Nephron (organoid): ENCODE results near the gene INSL3.
"Not testable (repeated sequence)": the region's sequence is repeated elsewhere in the genome, so short reads cannot be mapped to it uniquely, and the experiment has no call there.

Experiments
- H3K27ac Mint-ChIP-seq, 3 experiments: 2 replicates each; pipeline ENCODE4 v1.8.0; 2020; ENCODE audit warnings: mixed read lengths in 3 of 3, mild to moderate bottlenecking in 2 of 3, moderate library complexity in 1 of 3
- H3K27me3 Mint-ChIP-seq: 2 replicates; pipeline ENCODE4 v1.8.0; 2021; ENCODE audit warnings: low read depth, mild to moderate bottlenecking, moderate library complexity, mixed read lengths
- H3K36me3 Mint-ChIP-seq: 2 replicates; pipeline ENCODE4 v1.8.0; 2020; ENCODE audit warnings: low read depth, mixed read lengths
- H3K4me1 Mint-ChIP-seq: 2 replicates; pipeline ENCODE4 v1.8.0; 2020; ENCODE audit warnings: mixed read lengths
- H3K4me3 Mint-ChIP-seq, 3 experiments: 2 replicates each; pipeline ENCODE4 v1.8.0; 2020; ENCODE audit warnings: mild to moderate bottlenecking in 3 of 3, mixed read lengths in 3 of 3, moderate library complexity in 2 of 3
- H3K9me3 Mint-ChIP-seq: 2 replicates; pipeline ENCODE4 v1.8.0; 2020; ENCODE audit warnings: mixed read lengths
- TF ChIP-seq, protein P1 (sequence below), 3 experiments: fragments of 200-600 bp; sonication (generic); IDR thresholded peaks; one replicate each; pipeline ENCODE4 v1.5.0; 2021; ENCODE audit warnings: antibody characterized with exemption in 3 of 3; ENCODE audit not compliant: unreplicated experiment in 3 of 3

INSL3 gene

DNA sequence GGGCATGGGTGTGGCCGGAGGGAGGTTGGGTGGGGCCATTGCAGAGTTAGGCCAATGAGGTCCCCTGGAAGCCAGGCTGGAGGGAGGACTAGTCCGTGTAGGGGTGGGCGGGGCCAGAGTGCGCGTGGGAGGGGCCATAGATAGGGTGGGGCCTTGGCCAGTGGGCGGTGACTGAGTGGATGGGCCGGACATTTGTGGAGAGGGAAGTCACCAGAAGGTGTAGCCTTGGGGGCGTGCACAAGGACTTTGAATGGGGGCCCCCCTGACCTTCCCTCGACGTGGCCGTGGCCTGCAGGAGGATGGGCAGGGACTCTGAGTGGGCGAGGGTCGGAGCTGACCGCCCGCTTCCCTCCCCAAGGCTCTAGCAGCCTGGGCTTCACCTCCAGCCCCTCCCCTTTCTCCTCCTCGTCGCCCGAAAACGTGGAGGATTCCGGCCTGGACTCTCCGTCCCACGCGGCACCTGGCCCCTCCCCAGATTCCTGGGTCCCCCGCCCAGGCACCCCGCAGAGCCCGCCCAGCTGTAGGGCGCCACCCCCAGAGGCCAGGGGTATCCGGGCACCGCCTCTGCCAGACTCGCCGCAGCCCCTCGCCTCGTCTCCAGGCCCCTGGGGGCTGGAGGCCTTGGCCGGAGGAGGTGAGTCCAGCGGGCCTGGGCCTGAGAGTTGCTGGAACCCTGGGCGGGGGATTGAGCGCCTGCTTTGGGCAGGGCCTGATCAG is 42.9 kb downstream of the INSL3 start:
- no peak overlapping the region for H3K27ac Mint-ChIP-seq
- H3K9me3 Mint-ChIP-seq, result no peaks in the 10 kb centered on the region
- peaks cover 36% of the 10 kb centered on the region for H3K27me3 Mint-ChIP-seq
- peaks cover 4% of the 10 kb centered on the region for H3K36me3 Mint-ChIP-seq
- H3K4me3 Mint-ChIP-seq, result peak overlapping the region in 1 of 3 experiments; percentile 45
- TF ChIP-seq, protein P1, sequence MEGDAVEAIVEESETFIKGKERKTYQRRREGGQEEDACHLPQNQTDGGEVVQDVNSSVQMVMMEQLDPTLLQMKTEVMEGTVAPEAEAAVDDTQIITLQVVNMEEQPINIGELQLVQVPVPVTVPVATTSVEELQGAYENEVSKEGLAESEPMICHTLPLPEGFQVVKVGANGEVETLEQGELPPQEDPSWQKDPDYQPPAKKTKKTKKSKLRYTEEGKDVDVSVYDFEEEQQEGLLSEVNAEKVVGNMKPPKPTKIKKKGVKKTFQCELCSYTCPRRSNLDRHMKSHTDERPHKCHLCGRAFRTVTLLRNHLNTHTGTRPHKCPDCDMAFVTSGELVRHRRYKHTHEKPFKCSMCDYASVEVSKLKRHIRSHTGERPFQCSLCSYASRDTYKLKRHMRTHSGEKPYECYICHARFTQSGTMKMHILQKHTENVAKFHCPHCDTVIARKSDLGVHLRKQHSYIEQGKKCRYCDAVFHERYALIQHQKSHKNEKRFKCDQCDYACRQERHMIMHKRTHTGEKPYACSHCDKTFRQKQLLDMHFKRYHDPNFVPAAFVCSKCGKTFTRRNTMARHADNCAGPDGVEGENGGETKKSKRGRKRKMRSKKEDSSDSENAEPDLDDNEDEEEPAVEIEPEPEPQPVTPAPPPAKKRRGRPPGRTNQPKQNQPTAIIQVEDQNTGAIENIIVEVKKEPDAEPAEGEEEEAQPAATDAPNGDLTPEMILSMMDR (IDR thresholded peaks at IDR 0.05; ENCODE audit: unreplicated experiment in 3 of 3), result no peak
- no peaks in the 10 kb centered on the region for H3K4me1 Mint-ChIP-seq

DNA sequence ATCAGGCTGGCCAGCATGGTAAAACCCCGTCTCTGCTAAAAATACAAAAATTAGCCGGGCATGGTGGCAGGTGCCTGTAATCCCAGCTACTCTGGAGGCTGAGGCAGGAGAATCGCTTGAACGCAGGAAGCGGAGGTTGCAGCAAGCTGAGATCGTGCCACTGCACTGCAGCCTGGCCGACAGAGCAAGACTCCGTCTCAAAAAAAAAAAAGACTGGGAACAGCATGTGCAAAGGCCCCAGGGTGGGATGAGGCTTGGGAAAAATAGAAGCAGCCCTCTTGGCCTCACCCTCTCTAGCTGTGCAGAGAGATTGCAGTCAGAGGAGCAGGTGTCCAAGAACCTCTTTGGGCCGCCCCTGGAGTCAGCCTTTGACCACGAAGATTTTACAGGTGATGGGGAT is 43.5 kb downstream of the INSL3 start:
- H3K4me3 Mint-ChIP-seq, result peak overlapping the region in 1 of 3 experiments; percentile 45
- peaks cover 36% of the 10 kb centered on the region for H3K27me3 Mint-ChIP-seq
- not testable (repeated sequence) for H3K4me1 Mint-ChIP-seq, H3K9me3 Mint-ChIP-seq, H3K36me3 Mint-ChIP-seq, H3K27ac Mint-ChIP-seq

DNA sequence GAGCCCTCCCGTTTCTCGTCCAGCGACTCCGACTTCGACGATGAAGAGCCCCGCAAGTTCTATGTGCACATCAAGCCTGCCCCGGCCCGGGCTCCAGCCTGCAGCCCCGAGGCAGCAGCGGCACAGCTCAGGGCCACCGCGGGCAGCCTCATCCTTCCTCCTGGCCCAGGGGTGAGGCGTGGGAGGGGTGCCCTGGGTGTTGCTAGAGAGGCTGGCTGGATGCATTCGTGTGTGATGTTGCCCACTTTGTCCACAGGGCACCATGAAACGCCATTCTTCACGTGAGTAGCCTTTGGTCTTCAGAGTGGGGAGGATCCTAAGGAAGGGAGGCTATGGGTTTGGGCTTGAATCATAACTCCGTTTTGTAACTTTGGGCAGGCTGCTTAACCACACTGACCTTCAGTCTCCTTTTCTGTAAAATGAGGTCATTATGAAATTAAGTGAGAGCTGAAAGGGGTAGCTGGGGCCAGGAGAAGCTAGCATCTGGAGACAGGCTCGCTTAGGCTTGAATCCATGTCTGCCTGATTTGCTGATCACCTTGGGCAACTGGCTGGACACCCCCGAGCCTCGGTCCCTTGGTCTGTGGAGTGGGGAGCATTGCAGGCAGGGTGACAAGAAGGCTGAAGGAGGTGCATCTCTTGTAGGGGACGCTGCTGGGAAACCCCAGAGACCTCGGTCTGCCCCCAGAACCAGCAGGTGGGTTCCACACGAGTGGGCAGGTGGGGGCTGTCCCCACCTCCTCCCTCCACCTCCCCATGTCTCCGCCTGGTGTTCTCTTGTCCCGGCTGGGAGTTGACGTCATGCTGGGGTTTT is 45.1 kb downstream of the INSL3 start:
- H3K9me3 Mint-ChIP-seq, result no peaks in the 10 kb centered on the region
- H3K27ac Mint-ChIP-seq, result no peak overlapping the region
- no peaks in the 10 kb centered on the region for H3K36me3 Mint-ChIP-seq
- no peak overlapping the region for H3K4me3 Mint-ChIP-seq
- no peaks in the 10 kb centered on the region for H3K4me1 Mint-ChIP-seq
- H3K27me3 Mint-ChIP-seq, result peaks cover 36% of the 10 kb centered on the region
- TF ChIP-seq, protein P1 (IDR thresholded peaks at IDR 0.05; ENCODE audit: unreplicated experiment in 3 of 3), result no peak

DNA sequence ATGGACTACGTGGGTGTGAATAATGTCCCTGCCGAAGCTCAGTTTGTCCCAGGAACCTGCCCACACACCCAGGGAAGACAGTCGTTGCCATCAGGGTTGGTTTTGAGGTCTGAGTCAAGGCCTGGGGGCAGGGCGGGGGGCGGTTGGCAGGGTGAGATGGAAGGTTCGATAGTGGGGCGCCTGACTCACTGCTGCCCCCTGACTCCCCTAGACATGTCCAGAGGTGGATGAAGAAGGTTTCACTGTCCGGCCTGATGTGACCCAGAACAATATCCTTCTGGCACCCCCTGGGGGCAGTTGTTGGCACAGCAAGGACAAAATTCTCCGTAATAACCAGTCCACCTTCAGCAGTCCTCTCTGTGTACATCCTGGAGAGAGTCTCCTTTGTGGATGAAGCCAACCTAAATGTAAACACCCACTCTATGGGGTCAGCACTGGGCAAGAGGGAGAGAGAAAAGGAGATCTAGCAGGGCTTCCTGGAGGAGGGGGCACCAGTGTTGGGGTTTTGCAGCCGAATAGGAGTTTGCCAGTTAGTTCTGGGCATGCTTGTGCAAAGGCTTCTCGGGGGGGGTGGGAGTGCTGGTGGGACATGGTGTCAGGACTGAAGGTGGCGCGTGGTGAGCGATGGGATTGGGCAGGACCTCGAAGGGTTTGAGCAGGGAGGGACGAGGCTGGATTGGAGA is 45.9 kb downstream of the INSL3 start:
- H3K36me3 Mint-ChIP-seq, result no peaks in the 10 kb centered on the region
- TF ChIP-seq, protein P1 (IDR thresholded peaks at IDR 0.05; ENCODE audit: unreplicated experiment in 3 of 3), result peak; percentile 52 to 56 (median 56)
- no peaks in the 10 kb centered on the region for H3K4me1 Mint-ChIP-seq
- H3K27ac Mint-ChIP-seq, result no peak overlapping the region
- peaks cover 36% of the 10 kb centered on the region for H3K27me3 Mint-ChIP-seq
- H3K9me3 Mint-ChIP-seq, result no peaks in the 10 kb centered on the region
- no peak overlapping the region for H3K4me3 Mint-ChIP-seq

DNA sequence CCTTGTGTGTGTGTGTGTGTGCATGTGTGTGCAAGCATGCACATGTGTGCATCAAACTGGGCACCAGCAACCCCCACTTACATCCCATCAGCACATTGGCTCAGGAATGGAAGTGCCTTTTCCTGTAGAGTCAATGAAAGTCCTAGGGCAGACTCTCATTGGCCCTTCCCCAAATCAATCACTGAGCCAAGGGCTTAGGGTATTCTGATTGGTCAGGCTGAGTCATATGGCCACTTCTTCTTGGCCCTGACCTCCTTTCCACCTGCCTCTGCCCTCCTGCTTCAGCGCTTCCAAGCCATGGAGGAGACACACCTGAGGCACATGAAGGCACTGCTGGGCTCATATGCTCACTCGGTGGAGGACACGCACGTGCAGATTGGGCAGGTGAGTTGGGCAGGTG is 49.1 kb downstream of the INSL3 start:
- Mint-ChIP-seq H3K36me3 (no peaks in the 10 kb centered on the region), H3K4me1 (no peaks in the 10 kb centered on the region), H3K4me3 (no peak overlapping the region), H3K27me3 (peaks cover 14% of the 10 kb centered on the region), H3K27ac (no peak overlapping the region), H3K9me3 (no peaks in the 10 kb centered on the region)
- TF ChIP-seq, protein P1 (IDR thresholded peaks at IDR 0.05; ENCODE audit: unreplicated experiment in 3 of 3), result no peak

DNA sequence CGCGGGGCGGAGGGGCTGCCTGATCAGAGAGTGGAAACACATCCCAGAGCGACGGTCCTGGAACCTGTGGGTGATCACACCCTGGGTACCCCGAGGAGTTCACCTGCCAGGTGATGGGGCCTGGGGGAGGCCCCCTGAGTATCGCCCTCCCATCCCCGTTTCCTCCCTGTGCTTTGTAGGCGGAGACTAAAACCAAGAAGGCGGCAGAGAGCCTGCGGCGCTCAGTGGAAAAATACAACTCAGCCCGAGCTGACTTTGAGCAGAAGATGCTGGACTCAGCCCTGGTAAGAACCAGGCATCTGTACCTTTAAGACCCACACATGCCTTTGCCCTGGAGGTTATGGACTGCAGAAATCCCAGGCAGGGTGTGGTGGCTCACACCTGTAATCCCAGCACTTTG is 50.7 kb downstream of the INSL3 start:
- Mint-ChIP-seq H3K9me3 (no peaks in the 10 kb centered on the region), H3K36me3 (no peaks in the 10 kb centered on the region), H3K27ac (no peak overlapping the region), H3K4me3 (no peak overlapping the region), H3K27me3 (peaks cover 12% of the 10 kb centered on the region), H3K4me1 (no peaks in the 10 kb centered on the region)
- TF ChIP-seq, protein P1 (IDR thresholded peaks at IDR 0.05; ENCODE audit: unreplicated experiment in 3 of 3), result no peak
